Naive thymus-derived CD8-positive, alpha-beta T cell (primary cell): ENCODE measurements around the gene KRTAP2-4. TPM values are rescaled to one million over a fixed set of nuclear protein-coding genes. Genes with fewer than 3 reads are reported as not detected.
"Not testable (repeated sequence)": the region's sequence is repeated elsewhere in the genome, so short reads cannot be mapped to it uniquely, and the experiment has no call there.

Experiments used
- ATAC-seq, 2 donors: fragments of 150-1000 bp; cut with Tn5 transposase in 1 of 2; sonication (Bioruptor Pico), chemical (Tn5 transposase) in 1 of 2; 1 replicate in 1 of 2; 2 replicates in 1 of 2; pipeline ENCODE4 v1.10.0; 2021; ENCODE audit warnings: mild to moderate bottlenecking in 2 of 2, moderate library complexity in 2 of 2
- POLR2A ChIA-PET: fragments of 350-600 bp; sonication (Branson Sonifier 250); formaldehyde crosslinking; loops from one replicate; lab custom pipeline; 2021; ENCODE audit warnings: antibody characterized with exemption; lab: Charles Lee
- DNase-seq, 10 donors: peaks; one replicate each; pipeline versions ENCODE4 v3.0.0 to v3.0.0-alpha.2; 2020 to 2022
- H3K27ac Mint-ChIP-seq, 10 donors: one replicate each; pipeline ENCODE4 v1.8.0; 2020 to 2022; ENCODE audit warnings: mild to moderate bottlenecking in 10 of 10, mixed read lengths in 10 of 10, moderate library complexity in 4 of 10, inconsistent platforms in 1 of 10
- H3K27me3 Mint-ChIP-seq, 5 donors: one replicate each; pipeline ENCODE4 v1.8.0; 2021 to 2022; ENCODE audit warnings: mixed read lengths in 5 of 5
- H3K36me3 Mint-ChIP-seq, 3 donors: one replicate each; pipeline ENCODE4 v1.8.0; 2020 to 2022; ENCODE audit warnings: mixed read lengths in 3 of 3, mild to moderate bottlenecking in 2 of 3, inconsistent platforms in 1 of 3
- H3K4me1 Mint-ChIP-seq, 4 donors: one replicate each; pipeline ENCODE4 v1.8.0; 2021 to 2022; ENCODE audit warnings: mixed read lengths in 4 of 4
- H3K4me3 Mint-ChIP-seq, 10 donors: one replicate each; pipeline ENCODE4 v1.8.0; 2020 to 2022; ENCODE audit warnings: mild to moderate bottlenecking in 10 of 10, mixed read lengths in 10 of 10, moderate library complexity in 6 of 10, inconsistent platforms in 1 of 10
- H3K9me3 Mint-ChIP-seq, 9 donors: one replicate each; pipeline ENCODE4 v1.8.0; 2020 to 2022; ENCODE audit warnings: mixed read lengths in 9 of 9, mild to moderate bottlenecking in 3 of 9, inconsistent platforms in 1 of 9, moderate library complexity in 1 of 9
- polyA plus RNA-seq, 3 donors: library from polyadenylated mRNA; unstranded; fragments of 300-500 nt; fragmentation: Illumina TruSeq; gene quantifications; one replicate each; pipeline ENCODE4 v1.2.3, GENCODE V29; 2021
- total RNA-seq, 8 experiments: library from RNA in 2 of 8; stranded (reverse) in 2 of 8; gene quantifications; one replicate each; pipeline ENCODE4 v1.2.3 and lab custom pipeline; 2021 to 2026

KRTAP2-4 gene, protein sequence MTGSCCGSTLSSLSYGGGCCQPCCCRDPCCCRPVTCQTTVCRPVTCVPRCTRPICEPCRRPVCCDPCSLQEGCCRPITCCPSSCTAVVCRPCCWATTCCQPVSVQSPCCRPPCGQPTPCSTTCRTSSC
- total RNA-seq (not detected), polyA plus RNA-seq (not detected), total RNA-seq (lab: John Stamatoyannopoulos, UW) (0 reads per million in 6 experiments)

DNA sequence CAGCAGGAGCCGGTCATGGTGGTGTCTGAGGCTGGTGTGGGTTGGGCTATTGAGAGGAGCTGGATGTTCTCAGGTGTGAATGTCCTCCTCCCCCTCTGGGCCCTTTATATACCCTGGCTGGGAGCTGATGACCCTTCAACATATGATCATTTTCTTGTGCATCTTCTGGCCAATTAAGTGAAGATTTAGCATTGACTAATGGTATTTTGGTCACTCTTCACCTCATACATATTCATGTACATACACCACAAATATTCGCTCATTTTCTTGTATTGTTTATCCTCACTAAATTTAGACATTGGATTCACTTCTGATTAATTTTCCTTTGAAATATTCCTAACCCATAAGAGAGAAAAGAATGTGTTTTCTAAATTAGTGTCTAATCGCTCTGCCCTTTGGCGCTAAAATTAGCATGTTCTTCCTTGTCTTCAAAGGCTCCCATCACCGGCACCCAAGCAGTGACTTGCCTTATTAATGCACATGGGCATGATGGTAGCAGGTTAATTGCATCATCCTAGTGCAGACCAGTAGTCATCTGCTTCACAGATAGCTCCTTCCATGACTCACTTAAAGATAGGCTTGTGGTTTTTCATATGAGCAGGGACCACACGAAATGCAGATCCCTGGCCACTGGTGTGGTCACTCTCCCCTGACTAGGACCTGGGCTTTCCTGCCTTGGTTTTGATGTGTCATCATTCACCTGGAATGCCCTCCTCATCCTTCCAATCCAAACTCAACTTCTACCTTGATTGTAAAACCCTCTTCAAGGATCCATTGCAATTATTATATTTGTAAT, at the start of gene KRTAP2-4:
Gene KRTAP2-4, minus strand, starts transcription at position 51 of the 796 bp plus-strand sequence. Its CDS starts 34 bp downstream, at position 17.
- no peak for ATAC-seq
- Mint-ChIP-seq H3K36me3 (no peaks in the 10 kb centered on the region), H3K9me3 (no peaks in the 10 kb centered on the region), H3K4me3 (no peak within 1 kb of the TSS), H3K4me1 (peaks cover 0 to 6% (median 1%) of the 10 kb centered on the region in 4 donors), H3K27me3 (peaks cover under 1 to 13% (median 5%) of the 10 kb centered on the region in 5 donors), H3K27ac (no peak within 1 kb of the TSS)
- no peak for DNase-seq
- POLR2A ChIA-PET: no interaction called here

- no peak overlapping the region for H3K4me3 Mint-ChIP-seq
- POLR2A ChIA-PET: no interaction called here
- no peak overlapping the region for H3K27ac Mint-ChIP-seq
- ATAC-seq: no peak
- peaks cover 0 to 3% (median 0%) of the 10 kb centered on the region in 3 donors for H3K36me3 Mint-ChIP-seq
- H3K9me3 Mint-ChIP-seq: peaks cover 0 to 11% (median 0%) of the 10 kb centered on the region in 9 donors
- no peak for DNase-seq
- no peaks in the 10 kb centered on the region for H3K27me3 Mint-ChIP-seq
- peaks cover 13 to 55% (median 35%) of the 10 kb centered on the region in 4 donors for H3K4me1 Mint-ChIP-seq
These were observed 45.6 kb upstream of the KRTAP2-4 start for GRCh38 chr17:41111151-41111885.

DNA sequence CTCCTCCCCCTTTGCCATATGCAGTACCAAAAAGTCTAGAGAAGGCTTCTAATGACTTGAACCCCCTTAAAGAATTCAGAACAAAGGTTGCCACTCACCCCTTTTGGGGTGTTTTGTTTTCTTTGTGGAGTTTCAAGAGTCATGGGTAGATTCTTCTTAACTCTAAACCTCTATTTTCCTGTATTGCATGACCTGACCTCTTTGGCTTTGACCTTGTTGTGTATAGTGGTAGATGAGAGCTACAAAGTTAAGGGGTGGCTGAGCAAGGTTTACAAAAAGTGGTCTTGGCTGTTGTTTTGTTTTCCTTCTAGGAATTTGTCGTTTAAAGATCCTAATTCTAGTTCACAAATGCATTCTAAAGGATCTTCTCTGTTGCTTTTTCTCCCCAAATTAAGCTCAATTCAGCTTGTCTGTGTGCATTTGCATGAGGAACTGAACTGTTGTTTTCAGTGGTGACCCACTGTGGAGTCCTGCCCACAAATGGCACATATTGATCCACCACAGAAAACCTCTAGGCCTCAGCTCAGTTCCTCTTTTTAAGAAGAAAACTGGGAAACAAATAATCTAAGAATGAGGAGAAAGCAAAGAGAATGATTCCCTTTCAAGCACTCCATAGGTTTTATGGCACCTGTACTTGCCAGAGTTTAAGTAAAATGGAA, 43.2 kb upstream of the KRTAP2-4 start:
- ATAC-seq, H3K27me3 Mint-ChIP-seq, H3K36me3 Mint-ChIP-seq, POLR2A ChIA-PET, DNase-seq: not testable (repeated sequence)
- peak overlapping the region in 6 of 10 donors; percentile 0 to 70 (median 18) for H3K4me3 Mint-ChIP-seq
- H3K9me3 Mint-ChIP-seq: peaks cover 0 to 11% (median 0%) of the 10 kb centered on the region in 9 donors
- peaks cover 8 to 37% (median 23%) of the 10 kb centered on the region in 4 donors for H3K4me1 Mint-ChIP-seq
- peak overlapping the region in 5 of 10 donors; percentile 15 to 68 (median 42) for H3K27ac Mint-ChIP-seq

DNA sequence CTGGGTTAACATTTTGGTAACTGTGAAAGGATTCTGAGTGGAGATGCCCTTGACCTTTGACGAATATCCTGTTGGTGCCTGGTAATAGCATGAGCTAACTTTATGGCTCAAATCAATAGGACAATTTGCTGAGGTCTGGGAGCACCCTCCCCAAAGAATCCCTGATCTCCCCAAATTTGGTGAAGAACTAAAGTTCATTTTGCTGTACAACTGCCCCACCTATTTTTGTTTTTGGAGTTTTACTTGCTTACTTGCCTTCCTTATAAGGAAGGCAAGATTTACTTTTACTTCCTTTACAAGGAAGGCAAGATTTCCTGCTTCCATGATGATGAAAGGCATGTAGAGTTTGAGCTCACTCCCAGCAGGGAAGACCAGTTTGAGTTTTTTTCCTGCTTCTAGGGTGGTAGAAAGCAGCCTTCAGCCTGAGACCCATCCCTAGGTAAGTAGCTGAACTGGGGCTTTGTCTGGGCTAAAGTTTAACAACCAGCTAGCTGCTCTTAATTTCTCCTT, 42.3 kb upstream of the KRTAP2-4 start:
- Mint-ChIP-seq H3K4me1 (peaks cover 8 to 37% (median 23%) of the 10 kb centered on the region in 4 donors), H3K27ac (peak overlapping the region in 4 of 10 donors; percentile 35 to 68 (median 54)), H3K36me3 (no peaks in the 10 kb centered on the region), H3K9me3 (peaks cover 0 to 11% (median 0%) of the 10 kb centered on the region in 9 donors), H3K4me3 (peak overlapping the region in 4 of 10 donors; percentile 0 to 70 (median 34)), H3K27me3 (peaks cover 0 to 4% (median 0%) of the 10 kb centered on the region in 5 donors)
- POLR2A ChIA-PET: no interaction called here
- ATAC-seq: no peak
- DNase-seq: no peak

- peak within 1 kb of the TSS in 5 of 10 donors; percentile 25 to 72 (median 54) for H3K27ac Mint-ChIP-seq
- H3K27me3 Mint-ChIP-seq, H3K9me3 Mint-ChIP-seq, H3K36me3 Mint-ChIP-seq, POLR2A ChIA-PET, H3K4me3 Mint-ChIP-seq, DNase-seq, ATAC-seq: not testable (repeated sequence)
- H3K4me1 Mint-ChIP-seq: peaks cover 8 to 40% (median 24%) of the 10 kb centered on the region in 4 donors
These were observed 39.7 kb upstream of the KRTAP2-4 start, which contains the start of gene KRTAP4-9 for GRCh38 chr17:41105347-41105746. Gene KRTAP4-9, plus strand, starts transcription at chr17:41105389. Its CDS starts 0 bp downstream, at chr17:41105389.

GRCh38 chr17:41104386-41105038, 38.8 kb upstream of the KRTAP2-4 start:
- H3K4me1 Mint-ChIP-seq: peaks cover 14 to 40% (median 30%) of the 10 kb centered on the region in 4 donors
- H3K27ac Mint-ChIP-seq, POLR2A ChIA-PET, H3K9me3 Mint-ChIP-seq, ATAC-seq, H3K4me3 Mint-ChIP-seq, H3K27me3 Mint-ChIP-seq, H3K36me3 Mint-ChIP-seq, DNase-seq: not testable (repeated sequence)

DNA sequence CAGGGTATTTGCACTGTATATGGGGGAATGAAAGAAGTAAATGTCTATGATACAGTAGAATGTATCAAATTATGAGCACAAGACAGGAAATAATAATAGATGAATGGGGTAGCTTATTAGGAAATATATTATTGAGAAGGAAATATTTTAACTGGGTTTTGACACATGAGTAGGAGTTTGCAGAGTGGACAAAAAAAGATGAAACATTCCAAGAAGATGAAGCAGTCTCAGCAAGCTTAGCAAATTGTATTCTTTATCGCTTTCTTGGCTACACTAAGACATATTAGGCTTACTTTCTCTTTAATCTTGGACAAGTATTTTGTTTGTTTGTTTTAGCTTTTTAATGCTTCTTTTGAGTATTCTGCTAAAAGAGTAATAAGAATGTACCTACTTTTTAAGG, 38.2 kb upstream of the KRTAP2-4 start:
- Mint-ChIP-seq H3K36me3 (no peaks in the 10 kb centered on the region), H3K27ac (no peak overlapping the region), H3K27me3 (peaks cover 0 to 4% (median 0%) of the 10 kb centered on the region in 5 donors), H3K4me1 (peaks cover 14 to 36% (median 27%) of the 10 kb centered on the region in 4 donors), H3K4me3 (no peak overlapping the region), H3K9me3 (peaks cover 0 to 6% (median 0%) of the 10 kb centered on the region in 9 donors)
- POLR2A ChIA-PET: no interaction called here
- DNase-seq: no peak
- ATAC-seq: no peak

GRCh38 chr17:41101586-41102259, 36.0 kb upstream of the KRTAP2-4 start, which contains the start of gene KRTAP4-16:
Gene KRTAP4-16, minus strand, starts transcription at chr17:41102209. Its CDS starts 0 bp downstream, at chr17:41102209.
- ATAC-seq (no peak), DNase-seq (no peak)
- POLR2A ChIA-PET: no interaction called here
- H3K4me1 Mint-ChIP-seq: peaks cover 8 to 20% (median 12%) of the 10 kb centered on the region in 4 donors
- H3K27me3 Mint-ChIP-seq: peaks cover 5 to 10% (median 6%) of the 10 kb centered on the region in 5 donors
- H3K27ac Mint-ChIP-seq: peak within 1 kb of the TSS in 3 of 10 donors; percentile 9 to 56 (median 35)
- no peaks in the 10 kb centered on the region for H3K9me3 Mint-ChIP-seq
- no peaks in the 10 kb centered on the region for H3K36me3 Mint-ChIP-seq
- H3K4me3 Mint-ChIP-seq: no peak within 1 kb of the TSS

GRCh38 chr17:41099682-41100480, 34.2 kb upstream of the KRTAP2-4 start:
- H3K9me3 Mint-ChIP-seq, DNase-seq, H3K36me3 Mint-ChIP-seq, POLR2A ChIA-PET: not testable (repeated sequence)
- peak; percentile 52 to 62 for ATAC-seq
- Mint-ChIP-seq H3K4me1 (peaks cover 6 to 20% (median 12%) of the 10 kb centered on the region in 4 donors), H3K27ac (peak overlapping the region in 2 of 10 donors; percentile 11 to 24), H3K4me3 (peak overlapping the region in 5 of 10 donors; percentile 8 to 56 (median 32)), H3K27me3 (peaks cover 6 to 14% (median 8%) of the 10 kb centered on the region in 5 donors)

DNA sequence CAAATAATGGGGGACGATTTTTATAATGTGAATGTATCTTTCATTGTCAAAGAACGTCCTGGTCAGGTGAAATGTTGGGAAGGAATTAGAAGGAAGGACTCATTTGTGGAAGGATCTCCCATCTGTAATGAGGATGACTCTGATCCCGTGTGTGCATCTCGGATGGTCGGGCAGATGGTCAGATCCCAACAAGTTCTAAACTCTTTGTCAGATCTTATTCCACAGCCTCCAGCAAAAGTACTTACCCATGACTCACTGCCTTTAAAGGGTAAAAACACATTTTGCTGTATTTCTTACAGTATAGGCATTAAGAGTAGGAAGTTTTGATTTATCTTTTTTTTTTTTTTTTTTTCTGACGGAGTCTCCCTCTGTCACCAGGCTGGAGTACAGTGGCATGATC, 32.8 kb upstream of the KRTAP2-4 start:
- no peak for ATAC-seq
- H3K27me3 Mint-ChIP-seq: peaks cover 6 to 14% (median 8%) of the 10 kb centered on the region in 5 donors
- H3K9me3 Mint-ChIP-seq: no peaks in the 10 kb centered on the region
- no peak for DNase-seq
- peaks cover 6 to 20% (median 12%) of the 10 kb centered on the region in 4 donors for H3K4me1 Mint-ChIP-seq
- H3K36me3 Mint-ChIP-seq: no peaks in the 10 kb centered on the region
- H3K4me3 Mint-ChIP-seq: no peak overlapping the region
- POLR2A ChIA-PET: no interaction called here
- H3K27ac Mint-ChIP-seq: no peak overlapping the region
